Hematopoietic multipotent progenitor cell treated with erythropoietin and hydrocortisone succinate and interleukin-3 and kit ligand, for 4 days (in vitro differentiated cells): ENCODE measurements around the gene ACP6.
"Not testable (repeated sequence)": the region's sequence is repeated elsewhere in the genome, so short reads cannot be mapped to it uniquely, and the experiment has no call there.

Source experiments
- DNase-seq: peaks from one replicate; pipeline ENCODE4 v3.0.0-alpha.2; 2015

The ACP6 gene

DNA sequence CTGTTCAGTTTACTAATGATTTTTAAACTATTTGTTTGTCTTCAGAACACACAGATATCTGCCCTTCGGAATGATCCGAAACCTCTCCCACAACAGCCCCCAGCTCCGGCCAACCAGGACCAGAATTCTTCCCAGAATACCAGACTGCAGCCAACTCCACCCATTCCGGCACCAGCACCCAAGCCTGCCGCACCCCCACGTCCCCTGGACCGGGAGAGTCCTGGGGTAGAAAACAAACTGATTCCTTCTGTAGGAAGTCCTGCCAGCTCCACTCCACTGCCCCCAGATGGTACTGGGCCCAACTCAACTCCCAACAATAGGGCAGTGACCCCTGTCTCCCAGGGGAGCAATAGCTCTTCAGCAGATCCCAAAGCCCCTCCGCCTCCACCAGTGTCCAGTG lies 51.6 kb downstream of the ACP6 start:
- no peak for DNase-seq

DNA sequence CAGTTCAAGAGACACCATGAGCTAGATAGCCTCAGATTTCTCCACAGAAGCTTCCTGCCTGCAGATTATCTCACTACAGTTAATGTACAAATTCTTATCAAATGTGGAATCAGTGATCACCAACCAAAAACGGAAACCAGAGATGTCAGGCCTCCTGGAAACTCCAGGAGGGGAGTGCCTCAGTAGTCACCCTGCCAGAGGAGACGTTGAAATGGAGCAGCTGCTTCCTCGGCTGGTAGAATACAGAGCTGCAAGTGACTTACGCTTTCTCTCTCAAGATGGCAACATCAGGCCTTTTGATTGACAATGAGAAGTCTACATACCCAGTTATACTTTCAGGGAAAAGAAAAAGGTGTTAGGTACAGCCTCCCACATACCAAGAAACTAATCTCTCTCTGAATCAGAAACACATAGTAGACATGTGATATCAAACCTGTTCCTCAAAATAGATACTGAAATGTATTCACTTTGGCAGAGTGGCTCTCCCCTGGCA lies 52.2 kb downstream of the ACP6 start:
- DNase-seq, result peak; percentile 86

DNA sequence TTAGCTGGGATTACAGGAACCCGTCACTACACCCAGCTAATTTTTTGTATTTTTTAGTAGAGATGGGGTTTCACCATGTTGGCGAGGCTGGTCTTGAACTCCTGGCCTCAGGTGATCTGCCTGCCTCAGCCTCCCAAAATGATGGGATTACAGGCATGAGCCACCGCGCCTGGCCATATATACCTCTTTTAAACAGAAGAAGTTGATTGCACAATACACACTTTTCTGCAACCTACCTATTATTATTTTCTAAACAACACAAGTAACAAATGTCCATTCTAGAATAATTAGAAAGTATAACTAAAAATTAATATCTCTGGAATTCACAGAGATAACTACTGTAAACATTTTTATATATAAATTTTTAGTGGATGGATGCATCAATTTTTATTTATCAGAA lies 55.4 kb downstream of the ACP6 start:
- DNase-seq, result not testable (repeated sequence)

DNA sequence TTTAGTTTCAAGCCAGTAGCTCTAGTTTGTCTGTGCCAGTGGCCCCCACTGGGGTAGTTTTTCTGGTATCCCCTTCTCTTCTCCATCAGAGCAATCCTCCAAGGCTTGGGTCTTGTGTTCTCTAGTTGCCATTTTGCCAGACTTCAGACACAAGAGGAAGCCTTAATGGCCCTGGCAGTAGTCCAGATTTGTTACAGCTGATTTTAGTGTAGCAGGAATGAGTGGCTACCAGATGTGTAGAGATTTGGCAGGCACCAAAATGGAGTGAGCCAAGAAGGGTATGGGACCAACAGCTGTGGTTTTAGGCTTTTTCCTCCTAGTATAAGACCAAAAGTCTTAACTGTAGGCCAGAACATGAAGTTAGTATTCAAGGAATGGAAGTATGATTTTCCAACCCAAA lies 56.8 kb downstream of the ACP6 start:
- peak; percentile 30 for DNase-seq

DNA sequence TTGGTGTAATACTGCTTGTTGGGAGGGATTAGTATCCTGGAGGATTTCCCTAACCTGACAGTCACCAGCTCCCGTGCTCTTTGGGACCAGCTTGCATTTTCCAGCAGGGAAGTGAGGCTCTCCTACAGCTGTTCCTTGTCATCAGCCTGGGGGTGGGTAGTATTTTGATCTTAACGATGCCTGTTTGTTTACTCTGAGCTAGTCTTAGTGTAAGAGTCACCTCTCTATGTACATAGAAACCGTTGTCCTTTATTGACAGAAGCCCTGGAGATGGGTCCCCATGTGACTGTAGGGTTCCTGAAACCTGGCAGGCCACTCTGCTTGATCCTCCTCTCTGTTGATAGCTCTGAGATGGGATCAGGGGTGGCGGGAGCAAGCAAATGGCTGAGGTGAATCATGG lies 58.0 kb downstream of the ACP6 start:
- DNase-seq, result no peak

DNA sequence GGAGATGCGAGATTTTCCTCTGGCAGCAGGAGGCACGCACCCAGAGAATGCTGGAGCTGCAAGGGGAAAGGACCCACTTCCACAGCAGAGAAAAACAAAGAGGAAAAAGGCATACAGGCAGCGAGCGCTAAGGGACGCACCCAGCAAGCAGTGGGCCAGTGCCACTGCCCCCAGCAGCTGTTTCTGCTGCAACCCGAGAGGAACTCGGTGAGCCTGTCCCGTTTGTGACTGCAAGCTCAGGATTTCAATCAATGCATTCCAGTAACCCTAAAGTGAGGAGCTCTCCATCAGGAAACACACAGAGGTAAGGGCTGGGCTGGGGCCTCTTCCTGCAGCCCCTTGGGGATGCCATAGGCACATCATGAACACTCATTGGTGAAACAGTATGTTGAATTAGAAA lies 58.7 kb downstream of the ACP6 start:
- no peak for DNase-seq

DNA sequence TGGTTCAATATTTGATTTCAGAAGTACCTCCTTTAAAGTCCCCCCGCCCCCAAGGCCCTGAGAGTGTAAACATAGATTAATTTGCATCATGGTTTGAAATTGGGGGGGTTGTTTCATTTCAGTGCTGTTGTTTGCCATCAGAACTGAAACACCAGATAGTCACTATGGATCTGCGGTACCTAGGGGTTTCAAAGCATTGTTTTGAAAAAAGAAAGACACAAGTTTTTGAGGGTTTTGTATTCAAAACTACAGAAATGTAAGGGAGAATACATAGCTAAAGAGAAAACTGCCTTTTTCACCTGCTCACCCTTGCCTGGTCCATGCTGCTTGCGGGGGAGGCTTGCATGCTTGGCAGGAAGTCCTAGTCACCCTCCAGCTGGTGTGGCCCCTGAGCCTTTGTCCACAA lies 59.3 kb downstream of the ACP6 start:
- DNase-seq, result no peak

DNA sequence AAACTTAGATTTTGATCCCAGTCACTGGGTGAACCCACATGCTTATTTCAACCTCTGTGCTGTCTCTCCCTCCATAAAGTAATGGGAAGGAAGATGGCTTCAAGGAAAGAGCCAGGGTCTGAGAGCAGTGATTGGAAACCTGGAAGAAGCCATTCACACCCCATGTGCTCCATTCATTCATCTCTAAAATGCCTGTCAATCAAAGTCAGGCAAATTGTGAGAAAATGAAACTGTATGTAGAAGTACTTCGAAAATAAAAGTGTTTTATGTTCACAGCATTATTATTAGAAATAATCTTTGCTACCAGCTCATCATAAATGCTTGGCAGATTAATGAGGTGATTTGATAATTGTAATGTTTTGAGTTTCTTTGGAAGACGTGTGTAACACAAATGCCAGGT lies 61.0 kb downstream of the ACP6 start:
- no peak for DNase-seq

DNA sequence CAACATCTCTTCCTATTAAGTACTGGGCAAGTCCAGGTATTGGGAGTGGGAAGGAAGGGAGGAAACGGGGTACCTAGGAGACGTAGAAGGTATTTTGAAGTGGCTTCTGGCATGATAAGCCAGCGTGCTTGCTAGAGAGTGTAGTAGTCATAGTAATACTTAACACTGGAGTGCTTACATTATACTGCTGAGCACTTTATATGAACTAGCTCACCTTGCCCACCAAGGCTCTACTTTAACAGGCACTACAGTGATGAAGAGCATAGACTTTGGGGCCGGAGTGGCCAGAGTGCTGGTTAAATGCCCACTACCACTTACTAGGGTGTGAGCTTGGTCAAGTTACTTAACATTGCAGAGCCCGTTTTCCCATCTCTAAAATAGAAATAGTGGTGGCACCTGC lies 61.7 kb downstream of the ACP6 start:
- no peak for DNase-seq

DNA sequence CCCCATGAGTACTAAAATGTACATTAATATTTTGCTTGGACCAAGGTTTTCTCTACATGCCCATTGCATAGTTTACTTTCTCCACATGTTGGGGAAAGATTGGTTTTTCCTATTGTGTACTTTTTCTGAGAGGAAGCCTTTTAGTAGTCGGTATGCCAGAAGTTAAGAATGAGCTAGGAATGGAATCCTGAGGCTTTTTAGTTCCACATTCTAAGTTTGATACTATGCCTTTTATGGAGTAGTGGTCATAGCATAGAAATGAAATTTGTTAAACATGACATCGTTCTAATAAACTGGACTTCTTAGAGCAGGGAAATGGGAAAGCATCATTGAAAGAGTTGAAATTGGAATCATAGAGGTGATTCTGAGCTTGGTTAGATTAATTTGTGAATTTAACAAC lies 64.7 kb downstream of the ACP6 start:
- no peak for DNase-seq

DNA sequence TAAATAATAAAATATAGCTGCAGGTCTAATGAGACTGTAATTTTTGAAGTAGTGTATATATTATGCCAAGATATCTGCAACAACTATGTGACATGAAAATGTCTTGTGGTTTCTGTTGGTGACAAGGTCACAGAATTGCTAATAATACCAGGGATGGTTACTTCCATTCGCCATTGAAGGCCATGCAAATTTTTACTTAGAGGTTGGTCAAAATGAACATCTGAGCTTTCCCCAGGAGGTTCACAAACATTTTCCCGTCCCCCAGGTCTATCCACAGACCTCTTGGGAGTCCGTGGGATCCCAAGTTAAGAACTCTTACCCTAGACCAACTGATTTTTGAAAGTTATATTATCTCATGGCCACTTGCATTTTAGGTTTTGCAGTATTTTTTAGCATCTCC lies 66.3 kb downstream of the ACP6 start:
- no peak for DNase-seq

DNA sequence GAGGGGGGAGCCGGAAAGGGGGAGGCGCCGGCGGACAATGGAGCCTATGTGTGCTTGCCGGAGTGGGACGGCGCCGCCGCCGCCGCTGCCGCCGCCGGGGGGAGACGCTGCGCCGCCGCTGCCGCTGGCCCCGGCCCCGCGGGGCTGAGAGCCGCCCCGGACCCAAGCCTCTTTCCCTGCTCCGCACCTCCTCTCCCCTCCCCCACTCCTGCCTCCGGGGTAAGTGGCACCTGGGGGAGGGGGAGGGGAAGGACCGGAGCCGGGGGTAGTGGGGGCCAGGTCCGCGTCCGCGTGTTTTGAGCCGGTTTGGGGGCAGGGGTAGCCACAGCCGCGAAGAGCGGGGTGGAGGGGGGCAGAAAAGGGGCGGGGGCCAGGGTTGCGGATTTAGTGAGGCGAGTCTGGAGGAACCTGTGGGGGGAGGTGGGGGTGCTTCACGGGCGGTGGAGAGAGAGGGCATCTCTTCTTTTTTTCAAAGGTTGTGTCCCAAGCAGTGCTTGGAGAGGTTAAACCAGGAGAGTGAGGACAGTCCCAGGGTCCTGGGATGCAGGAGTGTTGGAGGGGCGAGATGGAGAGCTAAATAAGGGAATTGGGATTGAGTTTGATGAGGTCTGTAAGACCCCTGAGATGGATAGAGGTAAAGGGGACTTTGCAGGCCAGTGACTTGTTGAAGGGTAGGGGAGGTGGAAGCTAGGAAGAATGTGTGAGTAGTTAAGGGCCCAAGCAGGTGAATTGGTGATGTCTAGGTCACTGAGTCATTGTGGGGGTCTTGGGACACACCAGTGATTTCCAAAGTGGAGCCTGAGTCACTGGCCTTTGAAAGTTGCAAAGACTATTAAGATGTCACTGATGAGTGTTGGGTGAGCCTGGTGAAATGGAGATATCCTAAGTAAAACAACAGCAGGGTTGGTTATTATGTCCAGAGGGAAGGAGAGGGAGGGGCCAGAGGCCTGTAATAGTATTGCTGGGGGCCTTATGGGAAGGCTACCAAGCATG lies 69.9 kb downstream of the ACP6 start:
- DNase-seq, result peak; percentile 7

DNA sequence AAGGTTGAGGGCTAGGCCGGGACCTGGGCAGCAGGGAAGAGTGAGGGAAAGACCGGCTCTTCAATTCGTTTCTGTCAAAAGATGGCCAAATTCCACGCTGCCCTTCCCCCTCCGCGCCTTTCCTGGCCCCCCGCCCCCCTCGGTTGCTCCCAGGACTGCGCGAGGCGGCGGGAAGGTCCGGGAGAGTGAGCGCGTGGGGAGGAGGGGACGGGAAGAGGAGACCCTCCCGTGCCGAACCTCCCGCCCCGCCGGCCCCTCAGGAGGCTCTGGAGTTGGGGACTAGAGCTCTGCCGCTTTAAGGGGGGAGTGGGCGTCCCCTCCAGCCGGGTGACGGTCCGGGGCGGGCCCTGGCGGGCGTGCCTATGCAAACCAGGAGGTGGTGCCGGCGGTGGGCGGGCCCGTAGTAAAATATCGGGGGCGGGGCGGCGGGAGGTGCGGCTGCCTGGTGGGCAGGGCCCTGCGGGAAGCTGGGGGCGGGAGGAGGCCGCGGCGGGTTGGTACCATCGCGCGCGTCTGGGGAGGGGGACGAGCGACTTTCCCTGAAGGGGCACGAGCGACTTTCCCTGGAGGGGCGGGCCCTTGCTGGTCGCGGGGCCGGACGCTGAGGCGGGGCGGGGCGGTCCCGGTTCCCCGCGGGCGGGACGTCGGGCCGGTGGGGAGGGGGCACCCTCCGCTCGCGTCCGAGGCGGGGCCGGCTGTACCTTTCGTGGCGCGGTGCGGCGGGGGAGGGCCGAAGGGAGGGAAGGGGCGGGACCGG lies 70.8 kb downstream of the ACP6 start:
- peak; percentile 97 for DNase-seq

DNA sequence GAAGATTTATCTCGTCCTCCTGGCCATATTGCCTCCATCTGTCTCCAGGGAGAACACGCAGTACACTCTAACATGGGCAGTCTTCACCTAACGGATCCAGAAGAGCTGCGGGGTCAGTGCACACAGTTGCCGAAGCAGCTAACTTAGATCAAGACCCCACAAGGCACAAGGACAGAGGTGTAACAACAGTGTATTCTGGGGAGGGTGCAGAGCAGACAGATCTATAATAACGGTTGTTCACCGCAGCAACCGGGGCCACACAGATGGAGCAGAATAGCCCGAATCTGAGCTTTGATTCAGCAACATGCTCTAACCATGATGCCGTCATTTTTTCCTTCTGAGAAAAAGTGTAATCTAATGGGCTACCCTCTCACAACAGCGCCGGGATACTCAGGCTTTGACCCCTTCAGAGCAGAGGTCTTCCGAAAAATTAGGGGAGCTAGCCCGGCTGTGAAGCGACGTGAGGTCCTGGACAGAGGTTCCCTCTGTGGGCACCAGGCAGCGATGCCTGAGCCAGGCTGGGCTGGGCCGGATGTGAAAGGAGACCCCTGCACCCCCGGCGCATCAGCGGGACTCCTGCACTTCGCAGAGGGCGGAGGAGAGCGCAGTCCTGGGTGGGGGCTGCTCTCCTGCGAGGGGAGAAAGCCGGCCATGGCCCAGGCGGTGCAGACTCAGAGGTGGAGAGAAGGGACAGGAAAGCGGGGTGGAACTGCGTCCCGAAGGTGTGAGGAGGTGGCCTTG lies 71.5 kb downstream of the ACP6 start:
- peak; percentile 21 for DNase-seq

DNA sequence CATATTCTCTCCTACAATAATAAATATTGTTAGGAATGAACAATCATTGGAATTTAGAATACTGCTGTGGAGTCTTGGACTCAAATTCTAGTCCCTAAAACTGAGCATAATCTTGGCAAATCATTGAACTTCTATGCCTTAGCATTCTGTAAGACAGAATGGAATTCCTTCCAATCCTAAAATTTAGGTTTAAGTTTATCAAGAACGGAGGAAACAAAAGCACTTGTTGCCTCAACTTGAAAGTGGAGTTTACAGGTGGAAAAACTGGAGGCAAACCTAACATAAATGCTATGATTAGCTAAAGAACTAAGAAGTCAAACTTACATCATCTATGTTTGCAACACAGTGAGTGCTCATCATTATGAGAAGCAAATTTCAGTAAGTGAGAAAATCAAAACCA lies 73.3 kb downstream of the ACP6 start:
- no peak for DNase-seq
